Thyroid gland (tissue), 4 donors: ENCODE data around the gene TOMM5. TPM values are rescaled to one million over a fixed set of nuclear protein-coding genes. Genes with fewer than 3 reads are reported as not detected.
A peak's percentile ranks its signal among the peaks of the same experiment; 100 is the strongest.
"Not testable (repeated sequence)": the region's sequence is repeated elsewhere in the genome, so short reads cannot be mapped to it uniquely, and the experiment has no call there.

Source experiments
- DNase-seq, 2 donors: peaks; one replicate each; pipeline ENCODE4 v3.0.0-alpha.2; 2019
- H3K27ac ChIP-seq, 3 donors: fragments of 200-600 bp; sonication (generic); 1 replicate in 2 of 3; 2 replicates in 1 of 3; pipeline ENCODE4 v1.5.1; 2016 to 2019; ENCODE audit warnings: mild to moderate bottlenecking in 1 of 3, moderate library complexity in 1 of 3
- H3K27me3 ChIP-seq: fragments of 200-600 bp; sonication (generic); one replicate; pipeline ENCODE4 v1.5.1; 2019
- H3K36me3 ChIP-seq, 2 donors: fragments of 200-600 bp; sonication (generic); one replicate each; pipeline ENCODE4 v1.5.1; 2016 to 2019
- H3K4me1 ChIP-seq, 2 donors: fragments of 200-600 bp; sonication (generic); one replicate each; pipeline ENCODE4 v1.5.1; 2017 to 2019
- H3K4me3 ChIP-seq, 3 donors: fragments of 200-600 bp; sonication (generic); replicated peaks in 1 of 3; 1 replicate in 2 of 3; 2 replicates in 1 of 3; pipeline ENCODE4 v1.5.1; 2016; ENCODE audit warnings: mild to moderate bottlenecking in 1 of 3
- H3K9me3 ChIP-seq: fragments of 200-600 bp; sonication (generic); one replicate; pipeline ENCODE4 v1.5.1; 2017
- CTCF ChIP-seq, 6 experiments: fragments of 200-600 bp in 3 of 6; fragments of 450-650 bp in 3 of 6; sonication (generic) in 3 of 6; IDR thresholded peaks; one replicate each; pipeline ENCODE4 v1.5.1; 2016 to 2019; ENCODE audit warnings: antibody characterized with exemption in 6 of 6, mild to moderate bottlenecking in 2 of 6, inconsistent platforms in 1 of 6, moderate library complexity in 1 of 6
- POLR2A ChIP-seq, 2 donors: fragments of 450-650 bp; IDR thresholded peaks; one replicate each; pipeline ENCODE4 v1.6.1; 2017; ENCODE audit warnings: antibody characterized with exemption in 2 of 2, mild to moderate bottlenecking in 2 of 2, moderate library complexity in 1 of 2
- WGBS, 2 donors: methylation state at CpG; one replicate each; pipeline ENCODE4 v1.1.5; 2017; 5-methylcytosine and 5-hydroxymethylcytosine counted together
- intact Hi-C: fragments of 100-400 bp; cut with DNase I; formaldehyde crosslinking; loops from one replicate; pipeline ENCODE4 v1.15.1; 2023
- total RNA-seq, 4 donors: library from RNA; depleted of rRNA; stranded (reverse); fragments of >200 nt; gene quantifications; one replicate each; pipeline ENCODE4 v1.2.3, GENCODE V29; 2016

The TOMM5 gene
- total RNA-seq, 4 donors from 2014 or later, result 56.7 to 110 (median 85.0) TPM

GRCh38 chr9:37602817-37603216 lies 10.4 kb upstream of the TOMM5 start:
- Histone ChIP-seq H3K36me3 (no peaks in the 10 kb centered on the region), H3K27ac (no peak overlapping the region), H3K4me3 (no peak overlapping the region), H3K9me3 (no peaks in the 10 kb centered on the region), H3K4me1 (peaks cover 0 to 12% of the 10 kb centered on the region in 2 donors), H3K27me3 (no peaks in the 10 kb centered on the region)
- DNase-seq, result peak; percentile 73 to 79
- TF ChIP-seq POLR2A (IDR thresholded peaks at IDR 0.05) (no peak), CTCF (IDR thresholded peaks at IDR 0.05) (no peak)
- intact Hi-C loops, result no loop called here
- WGBS, 2 donors, result 23 to 27% methylated on average over 5 of the region's 5 CpGs

GRCh38 chr9:37602061-37602460 lies 9.7 kb upstream of the TOMM5 start:
- intact Hi-C loops, H3K36me3 ChIP-seq, H3K9me3 ChIP-seq, DNase-seq, H3K27me3 ChIP-seq, H3K4me3 ChIP-seq: not testable (repeated sequence)
- 91 to 93% methylated on average over 4 of the region's 4 CpGs for WGBS, 2 donors
- Histone ChIP-seq H3K27ac (peak overlapping the region in 1 of 3 donors; percentile 4), H3K4me1 (peaks cover 0 to 12% of the 10 kb centered on the region in 2 donors)

GRCh38 chr9:37596504-37596903 lies 4.1 kb upstream of the TOMM5 start:
- 55 to 67% methylated on average over 2 of the region's 2 CpGs for WGBS, 2 donors
- intact Hi-C loops, result no loop called here
- TF ChIP-seq POLR2A (IDR thresholded peaks at IDR 0.05), result no peak

GRCh38 chr9:37593883-37594448 lies 1.6 kb upstream of the TOMM5 start:
- DNase-seq, result no peak
- Histone ChIP-seq H3K9me3 (no peaks in the 10 kb centered on the region), H3K36me3 (no peaks in the 10 kb centered on the region), H3K27ac (peak overlapping the region in 1 of 3 donors; percentile 60), H3K27me3 (no peaks in the 10 kb centered on the region), H3K4me1 (peaks cover 9 to 17% of the 10 kb centered on the region in 2 donors), H3K4me3 (no peak overlapping the region)
- intact Hi-C loops, result no loop called here
- WGBS, 2 donors, result 85% methylated on average over 6 of the region's 6 CpGs
- TF ChIP-seq POLR2A (IDR thresholded peaks at IDR 0.05), result no peak
- TF ChIP-seq CTCF (IDR thresholded peaks at IDR 0.05), result no peak

More at GRCh38 chr9:37596504-37596903, 4.1 kb upstream of the TOMM5 start:
- Histone ChIP-seq H3K4me1 (peaks cover 5 to 9% of the 10 kb centered on the region in 2 donors), H3K27me3 (no peaks in the 10 kb centered on the region), H3K4me3 (no peak overlapping the region), H3K27ac (no peak overlapping the region), H3K36me3 (no peaks in the 10 kb centered on the region), H3K9me3 (no peaks in the 10 kb centered on the region)
- DNase-seq, result no peak

GRCh38 chr9:37587521-37587920 lies 4.9 kb downstream of the TOMM5 start:
- no peaks in the 10 kb centered on the region for H3K9me3 ChIP-seq

More at GRCh38 chr9:37587521-37587920, 4.9 kb downstream of the TOMM5 start:
- Histone ChIP-seq H3K36me3 (peaks cover 8 to 22% of the 10 kb centered on the region in 2 donors), H3K27ac (no peak overlapping the region), H3K4me1 (peaks cover 9 to 15% of the 10 kb centered on the region in 2 donors), H3K4me3 (no peak overlapping the region), H3K27me3 (no peaks in the 10 kb centered on the region)
- no peak for DNase-seq
- intact Hi-C loops, result loop anchor here (10.0 kb wide), 1 partner anchor 67 kb away; the partner anchor contains the start of gene FRMPD1
- no peak for TF ChIP-seq POLR2A (IDR thresholded peaks at IDR 0.05)
- no peak for TF ChIP-seq CTCF (IDR thresholded peaks at IDR 0.05)
- 80 to 91% methylated on average over 4 of the region's 4 CpGs for whole genome bisulfite sequencing, 2 donors
